22Rv1 (cell line): ENCODE measurements around the gene GATB.

Experiments used
- H3K27ac ChIP-seq: fragments of 450-650 bp; 2 replicates; pipeline ENCODE4 v1.5.1; 2017
- ZFX ChIP-seq: fragments of 450-650 bp; IDR thresholded peaks from 2 replicates; pipeline ENCODE4 v1.6.1; 2017; ENCODE audit warnings: antibody characterized with exemption, borderline replicate concordance
- TF ChIP-seq, protein P1 (sequence below): fragments of 450-650 bp; IDR thresholded peaks from 2 replicates; pipeline ENCODE4 v1.5.1; 2017; ENCODE audit warnings: mild to moderate bottlenecking

GATB gene

DNA sequence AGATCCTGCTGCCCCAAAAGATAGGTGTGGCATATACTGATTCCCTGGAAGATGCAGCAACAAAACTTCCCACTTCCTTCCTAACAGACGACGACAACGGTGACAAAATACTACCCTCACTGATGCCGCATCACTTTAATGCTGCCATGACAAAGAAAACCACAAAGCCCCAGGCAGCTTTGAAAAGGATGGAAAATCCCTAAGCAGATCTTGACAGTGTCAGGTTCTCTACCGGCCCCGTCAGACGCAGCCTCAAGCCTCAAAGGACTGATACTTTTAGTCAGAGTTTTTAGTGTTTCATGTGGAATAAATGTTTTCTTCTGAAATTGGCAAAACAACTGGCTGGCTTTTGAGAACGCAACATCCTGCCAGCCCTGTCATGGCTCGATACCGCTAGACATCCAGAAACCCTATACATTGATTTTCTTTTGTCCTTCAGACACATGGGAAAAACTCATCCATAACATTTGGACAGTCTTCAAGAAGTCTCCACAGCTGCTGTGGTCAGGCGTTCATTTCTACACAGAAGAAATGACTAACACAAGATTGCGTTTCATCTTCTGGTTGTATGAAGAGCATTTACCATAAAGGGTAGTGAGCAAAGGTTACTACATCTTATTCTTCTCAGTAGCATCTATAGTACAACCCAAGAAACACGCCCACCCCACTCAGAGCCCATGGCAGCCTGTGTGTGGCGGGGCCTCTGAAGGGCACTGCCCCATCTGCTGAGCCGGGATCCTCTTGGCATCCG, 60.1 kb downstream of the GATB start:
- no peak overlapping the region for H3K27ac ChIP-seq
- TF ChIP-seq, protein P1, sequence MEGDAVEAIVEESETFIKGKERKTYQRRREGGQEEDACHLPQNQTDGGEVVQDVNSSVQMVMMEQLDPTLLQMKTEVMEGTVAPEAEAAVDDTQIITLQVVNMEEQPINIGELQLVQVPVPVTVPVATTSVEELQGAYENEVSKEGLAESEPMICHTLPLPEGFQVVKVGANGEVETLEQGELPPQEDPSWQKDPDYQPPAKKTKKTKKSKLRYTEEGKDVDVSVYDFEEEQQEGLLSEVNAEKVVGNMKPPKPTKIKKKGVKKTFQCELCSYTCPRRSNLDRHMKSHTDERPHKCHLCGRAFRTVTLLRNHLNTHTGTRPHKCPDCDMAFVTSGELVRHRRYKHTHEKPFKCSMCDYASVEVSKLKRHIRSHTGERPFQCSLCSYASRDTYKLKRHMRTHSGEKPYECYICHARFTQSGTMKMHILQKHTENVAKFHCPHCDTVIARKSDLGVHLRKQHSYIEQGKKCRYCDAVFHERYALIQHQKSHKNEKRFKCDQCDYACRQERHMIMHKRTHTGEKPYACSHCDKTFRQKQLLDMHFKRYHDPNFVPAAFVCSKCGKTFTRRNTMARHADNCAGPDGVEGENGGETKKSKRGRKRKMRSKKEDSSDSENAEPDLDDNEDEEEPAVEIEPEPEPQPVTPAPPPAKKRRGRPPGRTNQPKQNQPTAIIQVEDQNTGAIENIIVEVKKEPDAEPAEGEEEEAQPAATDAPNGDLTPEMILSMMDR, result no peak
- TF ChIP-seq ZFX, result no peak

DNA sequence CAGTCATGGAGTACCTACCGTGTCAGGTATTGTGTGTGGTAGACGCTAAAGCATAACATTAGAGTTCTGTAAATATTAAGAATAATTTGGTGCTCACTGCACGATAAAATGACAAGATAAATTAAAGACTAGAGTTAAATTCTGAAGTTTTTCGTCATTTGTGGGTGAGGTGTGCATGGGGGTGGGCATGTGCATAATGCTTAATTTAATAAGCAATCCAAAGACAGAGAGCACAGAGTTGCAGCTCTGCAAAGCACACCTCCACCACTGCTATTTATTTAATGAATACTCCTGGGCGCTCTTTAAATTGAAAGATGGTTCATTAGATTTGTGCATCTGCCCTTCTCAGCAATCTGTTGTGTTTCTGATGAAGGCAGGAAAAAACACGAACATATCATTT, 62.6 kb downstream of the GATB start:
- TF ChIP-seq ZFX, result no peak
- TF ChIP-seq, protein P1, result no peak
- no peak overlapping the region for H3K27ac ChIP-seq

DNA sequence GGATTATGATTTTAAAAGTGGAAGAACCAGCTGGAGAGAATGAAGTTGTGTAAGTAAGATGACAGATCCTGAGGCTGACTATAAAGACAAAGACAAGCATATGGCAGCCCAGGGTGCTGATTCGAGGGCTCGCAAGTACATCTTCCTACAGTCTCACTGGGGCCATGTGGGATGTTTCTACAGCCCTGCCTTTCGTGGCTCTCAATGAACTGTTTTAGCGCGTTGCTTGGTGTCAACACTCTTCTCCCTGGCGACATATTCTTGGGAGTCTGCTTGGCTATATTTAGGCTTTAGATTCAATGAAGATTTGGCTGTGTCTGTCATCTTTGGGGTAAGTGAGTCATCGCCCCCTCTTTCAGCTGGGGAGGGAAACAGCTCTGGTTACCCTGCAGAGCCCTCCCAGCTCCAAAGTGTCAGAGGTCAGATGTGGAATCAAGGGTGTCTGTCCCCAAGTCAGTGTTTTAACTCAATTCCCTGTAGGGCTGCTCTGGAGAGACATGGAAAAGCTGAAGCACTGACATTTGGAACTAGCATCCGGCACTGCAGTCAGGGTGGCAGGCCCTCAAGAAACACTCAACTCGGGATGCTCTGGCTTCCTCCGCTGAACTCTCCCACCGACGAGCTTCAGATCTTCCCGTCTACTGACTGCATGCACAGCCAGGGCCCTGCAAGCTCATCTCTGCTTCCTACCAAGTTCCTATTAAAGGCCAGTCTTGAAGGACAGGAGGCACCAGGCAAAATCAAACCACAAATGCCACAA, 65.7 kb downstream of the GATB start:
- H3K27ac ChIP-seq, result no peak overlapping the region
- TF ChIP-seq, protein P1, result no peak
- TF ChIP-seq ZFX, result no peak

DNA sequence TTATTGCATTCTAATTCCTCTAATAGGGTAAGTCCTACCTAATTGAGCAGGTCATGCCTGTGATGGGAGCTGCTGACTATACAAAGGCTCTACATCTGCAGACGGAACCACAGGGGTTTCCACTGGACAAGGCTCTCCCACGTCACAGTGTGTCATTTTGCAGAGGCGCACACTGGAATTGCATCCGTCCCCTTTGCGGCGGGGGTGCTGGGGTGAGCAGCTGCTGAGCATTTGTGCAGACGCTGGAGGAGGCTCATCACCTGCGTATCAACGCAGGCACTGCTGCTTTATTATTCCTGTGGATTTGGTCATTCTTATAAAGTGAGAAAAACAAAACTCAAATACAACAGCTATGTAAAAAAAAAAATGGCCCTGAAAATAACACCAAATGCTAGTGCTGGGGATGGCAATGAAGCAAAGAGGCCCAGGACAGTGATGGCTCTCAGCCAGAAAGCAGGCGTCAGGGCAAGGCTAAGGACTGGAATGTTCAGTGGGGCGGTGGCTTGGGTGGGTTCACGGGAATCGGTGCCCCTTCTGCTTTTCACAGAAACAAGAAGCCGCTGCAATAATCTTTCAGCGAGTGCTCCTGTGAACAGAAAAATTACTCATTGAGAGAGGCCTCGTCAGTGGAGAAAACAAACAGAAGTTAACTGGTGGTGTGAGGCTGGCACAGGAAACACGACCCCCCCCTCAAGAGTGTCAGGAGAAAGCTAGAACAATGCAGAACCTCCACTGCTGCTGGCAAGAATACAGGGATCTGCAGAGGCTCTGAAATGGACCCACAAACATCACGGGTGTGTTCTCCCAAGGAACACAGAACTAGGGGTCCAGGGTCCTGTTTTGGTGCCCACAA, 67.8 kb downstream of the GATB start:
- no peak overlapping the region for H3K27ac ChIP-seq
- TF ChIP-seq ZFX, result no peak
- TF ChIP-seq, protein P1, result no peak

DNA sequence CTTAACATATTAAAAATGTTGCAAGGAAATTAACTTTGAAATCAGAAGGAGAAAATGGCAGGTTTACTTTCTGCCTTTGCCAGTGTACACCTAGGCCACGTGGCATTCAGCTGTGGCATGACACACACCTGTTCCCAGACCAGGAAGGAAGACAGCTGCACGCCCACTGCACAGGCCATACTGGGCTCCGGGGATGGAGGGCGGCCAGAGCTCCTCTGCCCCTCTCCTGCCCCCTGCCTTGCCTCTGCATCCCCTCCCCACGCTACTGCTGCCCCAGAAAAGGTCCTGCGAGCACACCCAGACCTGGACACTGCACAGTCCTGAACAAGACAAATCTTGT, 68.4 kb downstream of the GATB start:
- no peak overlapping the region for H3K27ac ChIP-seq
- TF ChIP-seq, protein P1, result no peak
- no peak for TF ChIP-seq ZFX

DNA sequence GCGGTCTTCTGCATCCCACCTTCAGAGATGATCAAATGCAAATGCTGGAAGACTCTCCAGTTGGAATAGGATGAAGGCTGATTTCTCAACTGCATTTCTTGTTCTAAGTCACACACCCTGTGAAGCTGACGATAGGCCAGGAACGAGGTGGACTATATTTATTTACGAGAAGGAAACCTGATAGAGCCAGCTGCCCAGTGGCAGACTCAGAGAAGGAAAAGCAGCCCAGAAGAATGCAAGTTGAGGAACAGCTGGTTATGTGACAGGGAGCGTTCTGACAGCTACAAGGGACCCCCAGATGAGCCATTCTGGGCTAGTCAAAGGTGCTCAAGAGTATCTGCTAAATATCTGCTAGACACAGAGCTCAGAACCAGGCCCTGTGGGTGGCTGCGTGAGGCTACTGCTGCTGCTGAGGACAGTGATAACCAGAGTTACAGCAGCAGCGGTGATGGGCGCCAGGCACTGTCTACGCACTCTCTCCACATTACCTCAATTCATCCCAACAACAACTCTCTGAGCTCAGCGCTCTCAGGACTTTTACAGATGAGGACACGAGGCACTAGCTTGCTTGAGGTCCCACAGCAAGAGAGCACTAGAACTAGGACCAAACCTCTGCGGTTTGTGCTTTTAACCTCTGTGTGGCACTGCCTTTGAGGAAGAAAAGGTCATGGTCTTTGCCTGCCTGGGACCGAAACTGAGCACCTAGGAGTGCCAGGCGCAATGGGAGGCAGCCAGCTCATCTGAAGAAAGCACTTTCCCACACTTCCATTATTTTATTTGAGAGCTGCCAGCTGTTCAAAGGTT, 69.0 kb downstream of the GATB start:
- TF ChIP-seq, protein P1, result no peak
- no peak for TF ChIP-seq ZFX
- H3K27ac ChIP-seq, result no peak overlapping the region
